Ecto neural progenitor cell (in vitro differentiated cells): ENCODE results near the gene FKBP1C.
"Not testable (repeated sequence)": the region's sequence is repeated elsewhere in the genome, so short reads cannot be mapped to it uniquely, and the experiment has no call there.

Experiments
- DNase-seq: peaks from one replicate; pipeline ENCODE4 v3.0.0-alpha.2; 2018; ENCODE audit warnings: low spot score

FKBP1C gene

GRCh38 chr6:63211343-63211742 lies at the start of gene FKBP1C:
TSS of gene FKBP1C (plus strand) at chr6:63211469.
- not testable (repeated sequence) for DNase-seq

GRCh38 chr6:63164047-63164803 lies 47.0 kb upstream of the FKBP1C start:
- not testable (repeated sequence) for DNase-seq

- DNase-seq: no peak
Observed at GRCh38 chr6:63174173-63174572, 37.1 kb upstream of the FKBP1C start.

- no peak for DNase-seq
Observed at GRCh38 chr6:63176181-63176580, 35.1 kb upstream of the FKBP1C start.

- DNase-seq: no peak
Observed at GRCh38 chr6:63180367-63180766, 30.9 kb upstream of the FKBP1C start.

GRCh38 chr6:63186970-63187369 lies 24.3 kb upstream of the FKBP1C start:
- no peak for DNase-seq

GRCh38 chr6:63188828-63189227 lies 22.4 kb upstream of the FKBP1C start:
- no peak for DNase-seq

- no peak for DNase-seq
Observed at GRCh38 chr6:63193324-63193723, 17.9 kb upstream of the FKBP1C start.

GRCh38 chr6:63197741-63198140 lies 13.5 kb upstream of the FKBP1C start:
- DNase-seq: no peak

- no peak for DNase-seq
Observed at GRCh38 chr6:63213325-63213724, 2.1 kb downstream of the FKBP1C start.

GRCh38 chr6:63214816-63215215 lies 3.5 kb downstream of the FKBP1C start:
- no peak for DNase-seq

- no peak for DNase-seq
Observed at GRCh38 chr6:63224179-63224578, 12.9 kb downstream of the FKBP1C start.

- DNase-seq: not testable (repeated sequence)
Observed at GRCh38 chr6:63225987-63226386, 14.7 kb downstream of the FKBP1C start.

GRCh38 chr6:63227928-63228894 lies 16.9 kb downstream of the FKBP1C start:
- DNase-seq: not testable (repeated sequence)

- not testable (repeated sequence) for DNase-seq
Observed at GRCh38 chr6:63230027-63230426, 18.8 kb downstream of the FKBP1C start.

GRCh38 chr6:63230511-63230910 lies 19.2 kb downstream of the FKBP1C start:
- DNase-seq: not testable (repeated sequence)

- no peak for DNase-seq
Observed at GRCh38 chr6:63236398-63236817, 25.1 kb downstream of the FKBP1C start.

- no peak for DNase-seq
Observed at GRCh38 chr6:63245420-63245819, 34.2 kb downstream of the FKBP1C start.

- no peak for DNase-seq
Observed at GRCh38 chr6:63245909-63246308, 34.6 kb downstream of the FKBP1C start.

GRCh38 chr6:63246581-63246980 lies 35.3 kb downstream of the FKBP1C start:
- no peak for DNase-seq

- no peak for DNase-seq
Observed at GRCh38 chr6:63249875-63250482, 38.7 kb downstream of the FKBP1C start.

GRCh38 chr6:63259153-63259552 lies 47.9 kb downstream of the FKBP1C start:
- no peak for DNase-seq
